ENCODE data around the gene PDE8A.

Gene PDE8A

GRCh38 chr15:85104584-85104983, 122.9 kb downstream of the PDE8A start:
- Mint-ChIP-seq H3K9me3 (no peaks in the 10 kb centered on the region), H3K36me3 (ENCODE audit: low read depth) (peaks cover 6% of the 10 kb centered on the region), H3K27ac (no peak overlapping the region), H3K4me3 (no peak overlapping the region), H3K4me1 (no peaks in the 10 kb centered on the region), H3K27me3 (no peaks in the 10 kb centered on the region)
- DNase-seq (no peak), ATAC-seq (no peak)

- Mint-ChIP-seq H3K4me3 (no peak overlapping the region), H3K9me3 (no peaks in the 10 kb centered on the region), H3K27me3 (no peaks in the 10 kb centered on the region), H3K4me1 (no peaks in the 10 kb centered on the region), H3K36me3 (ENCODE audit: low read depth) (peaks cover 4% of the 10 kb centered on the region), H3K27ac (no peak overlapping the region)
- ATAC-seq (no peak), DNase-seq (no peak)
Observed at GRCh38 chr15:85108136-85108535, 126.5 kb downstream of the PDE8A start.

- no peak for DNase-seq
- ATAC-seq: no peak
- Mint-ChIP-seq H3K9me3 (no peaks in the 10 kb centered on the region), H3K27ac (no peak overlapping the region), H3K36me3 (ENCODE audit: low read depth) (peaks cover 6% of the 10 kb centered on the region), H3K4me3 (no peak overlapping the region), H3K4me1 (no peaks in the 10 kb centered on the region), H3K27me3 (no peaks in the 10 kb centered on the region)
Observed at GRCh38 chr15:85109333-85109732, 127.7 kb downstream of the PDE8A start.

- H3K4me1 Mint-ChIP-seq: peaks cover 19% of the 10 kb centered on the region
- ATAC-seq (no peak), DNase-seq (no peak)
- H3K27ac Mint-ChIP-seq: no peak overlapping the region
- H3K36me3 Mint-ChIP-seq (ENCODE audit: low read depth): peaks cover 30% of the 10 kb centered on the region
- no peaks in the 10 kb centered on the region for H3K27me3 Mint-ChIP-seq
- H3K9me3 Mint-ChIP-seq: no peaks in the 10 kb centered on the region
- no peak overlapping the region for H3K4me3 Mint-ChIP-seq
Observed at GRCh38 chr15:85112997-85113396, 131.3 kb downstream of the PDE8A start.

- Mint-ChIP-seq H3K9me3 (no peaks in the 10 kb centered on the region), H3K4me1 (peaks cover 19% of the 10 kb centered on the region), H3K36me3 (ENCODE audit: low read depth) (peaks cover 38% of the 10 kb centered on the region), H3K4me3 (no peak overlapping the region), H3K27ac (no peak overlapping the region), H3K27me3 (no peaks in the 10 kb centered on the region)
- no peak for DNase-seq
- ATAC-seq: no peak
Observed at GRCh38 chr15:85114886-85115285, 133.2 kb downstream of the PDE8A start.

GRCh38 chr15:85116066-85116465, 134.4 kb downstream of the PDE8A start:
- Mint-ChIP-seq H3K36me3 (ENCODE audit: low read depth) (peaks cover 43% of the 10 kb centered on the region), H3K4me1 (peaks cover 19% of the 10 kb centered on the region), H3K9me3 (no peaks in the 10 kb centered on the region), H3K4me3 (no peak overlapping the region), H3K27me3 (no peaks in the 10 kb centered on the region), H3K27ac (no peak overlapping the region)
- ATAC-seq: no peak
- no peak for DNase-seq

GRCh38 chr15:85116494-85116893, 134.8 kb downstream of the PDE8A start:
- DNase-seq (no peak), ATAC-seq (no peak)
- H3K4me3 Mint-ChIP-seq: no peak overlapping the region
- H3K9me3 Mint-ChIP-seq: no peaks in the 10 kb centered on the region
- H3K36me3 Mint-ChIP-seq (ENCODE audit: low read depth): peaks cover 43% of the 10 kb centered on the region
- peaks cover 19% of the 10 kb centered on the region for H3K4me1 Mint-ChIP-seq
- H3K27me3 Mint-ChIP-seq: no peaks in the 10 kb centered on the region
- H3K27ac Mint-ChIP-seq: peak overlapping the region; percentile 68

- Mint-ChIP-seq H3K4me1 (peaks cover 19% of the 10 kb centered on the region), H3K4me3 (no peak overlapping the region), H3K36me3 (ENCODE audit: low read depth) (peaks cover 47% of the 10 kb centered on the region), H3K27me3 (no peaks in the 10 kb centered on the region), H3K9me3 (no peaks in the 10 kb centered on the region), H3K27ac (peak overlapping the region; percentile 68)
- ATAC-seq: peak; percentile 76
- DNase-seq: peak; percentile 8
Observed at GRCh38 chr15:85116925-85117646, 135.4 kb downstream of the PDE8A start.

- no peaks in the 10 kb centered on the region for H3K9me3 Mint-ChIP-seq
- peaks cover 19% of the 10 kb centered on the region for H3K4me1 Mint-ChIP-seq
- no peak for DNase-seq
- no peak for ATAC-seq
- H3K27me3 Mint-ChIP-seq: no peaks in the 10 kb centered on the region
- H3K4me3 Mint-ChIP-seq: no peak overlapping the region
- peaks cover 47% of the 10 kb centered on the region for H3K36me3 Mint-ChIP-seq (ENCODE audit: low read depth)
- no peak overlapping the region for H3K27ac Mint-ChIP-seq
Observed at GRCh38 chr15:85118173-85118572, 136.5 kb downstream of the PDE8A start.

- no peak overlapping the region for H3K27ac Mint-ChIP-seq
- H3K4me1 Mint-ChIP-seq: peaks cover 19% of the 10 kb centered on the region
- DNase-seq (no peak), ATAC-seq (no peak)
- no peak overlapping the region for H3K4me3 Mint-ChIP-seq
- H3K27me3 Mint-ChIP-seq: no peaks in the 10 kb centered on the region
- H3K9me3 Mint-ChIP-seq: no peaks in the 10 kb centered on the region
- H3K36me3 Mint-ChIP-seq (ENCODE audit: low read depth): peaks cover 48% of the 10 kb centered on the region
Observed at GRCh38 chr15:85118581-85118980, 136.9 kb downstream of the PDE8A start.

GRCh38 chr15:85120351-85121113, 138.9 kb downstream of the PDE8A start:
- Mint-ChIP-seq H3K4me3 (no peak overlapping the region), H3K4me1 (peaks cover 19% of the 10 kb centered on the region), H3K9me3 (no peaks in the 10 kb centered on the region), H3K27ac (no peak overlapping the region), H3K36me3 (ENCODE audit: low read depth) (peaks cover 50% of the 10 kb centered on the region), H3K27me3 (no peaks in the 10 kb centered on the region)
- DNase-seq (no peak), ATAC-seq (no peak)

- no peak overlapping the region for H3K4me3 Mint-ChIP-seq
- no peaks in the 10 kb centered on the region for H3K27me3 Mint-ChIP-seq
- ATAC-seq: no peak
- no peaks in the 10 kb centered on the region for H3K4me1 Mint-ChIP-seq
- H3K27ac Mint-ChIP-seq: peak overlapping the region; percentile 9
- H3K9me3 Mint-ChIP-seq: no peaks in the 10 kb centered on the region
- no peak for DNase-seq
- H3K36me3 Mint-ChIP-seq (ENCODE audit: low read depth): peaks cover 48% of the 10 kb centered on the region
Observed at GRCh38 chr15:85124173-85124572, 142.5 kb downstream of the PDE8A start.

- no peaks in the 10 kb centered on the region for H3K9me3 Mint-ChIP-seq
- H3K36me3 Mint-ChIP-seq (ENCODE audit: low read depth): peaks cover 55% of the 10 kb centered on the region
- no peaks in the 10 kb centered on the region for H3K27me3 Mint-ChIP-seq
- no peaks in the 10 kb centered on the region for H3K4me1 Mint-ChIP-seq
- no peak for ATAC-seq
- no peak overlapping the region for H3K27ac Mint-ChIP-seq
- DNase-seq: no peak
- no peak overlapping the region for H3K4me3 Mint-ChIP-seq
Observed at GRCh38 chr15:85125056-85125661, 143.5 kb downstream of the PDE8A start.

GRCh38 chr15:85128621-85129020, 147.0 kb downstream of the PDE8A start:
- Mint-ChIP-seq H3K4me1 (no peaks in the 10 kb centered on the region), H3K36me3 (ENCODE audit: low read depth) (peaks cover 66% of the 10 kb centered on the region), H3K4me3 (no peak overlapping the region), H3K27me3 (no peaks in the 10 kb centered on the region), H3K27ac (no peak overlapping the region), H3K9me3 (no peaks in the 10 kb centered on the region)
- no peak for ATAC-seq
- no peak for DNase-seq

- peaks cover 59% of the 10 kb centered on the region for H3K36me3 Mint-ChIP-seq (ENCODE audit: low read depth)
- H3K27me3 Mint-ChIP-seq: no peaks in the 10 kb centered on the region
- no peak overlapping the region for H3K4me3 Mint-ChIP-seq
- H3K9me3 Mint-ChIP-seq: no peaks in the 10 kb centered on the region
- ATAC-seq (no peak), DNase-seq (no peak)
- no peaks in the 10 kb centered on the region for H3K4me1 Mint-ChIP-seq
- H3K27ac Mint-ChIP-seq: no peak overlapping the region
Observed at GRCh38 chr15:85129881-85130280, 148.2 kb downstream of the PDE8A start.

Measured in activated naive CD8-positive, alpha-beta T cell treated with anti-CD3 and anti-CD28 coated beads, Interleukin-2, amount 50 U/mL, for 24 hours (primary cell).